GM12865 (cell line): ENCODE measurements around the gene GPR3.

Experiments
- DNase-seq: peaks from one replicate; pipeline ENCODE4 v3.0.0; 2010; ENCODE audit warnings: low read depth
- H3K4me3 ChIP-seq: 2 replicates; pipeline ENCODE4 v1.5.1; 2011; ENCODE audit warnings: mild to moderate bottlenecking, low read depth, low read length, control low read depth
- TF ChIP-seq, protein P1 (sequence below): IDR thresholded peaks from 2 replicates; pipeline ENCODE4 v1.5.1; 2011; ENCODE audit warnings: low read length, control low read depth, low read depth, inconsistent platforms; ENCODE audit not compliant: insufficient read depth; ENCODE audit errors: missing control alignments

Gene GPR3

DNA sequence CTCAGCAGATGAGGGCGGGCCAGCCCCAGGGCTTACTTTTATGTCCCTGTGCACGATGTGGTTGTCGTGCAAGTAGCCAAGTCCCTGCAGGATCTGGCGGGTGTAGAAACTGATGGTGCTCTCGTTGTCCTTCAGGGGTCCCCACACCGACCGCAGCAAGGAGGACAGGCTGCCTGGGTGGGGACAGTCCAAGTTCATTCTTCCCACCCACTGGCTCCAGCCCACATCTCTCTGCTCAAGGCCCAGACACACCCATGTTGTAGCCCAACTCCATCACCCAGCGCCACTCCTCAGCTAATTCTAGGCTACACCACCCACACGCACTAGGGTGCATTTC lies 32.6 kb upstream of the GPR3 start:
- TF ChIP-seq, protein P1, sequence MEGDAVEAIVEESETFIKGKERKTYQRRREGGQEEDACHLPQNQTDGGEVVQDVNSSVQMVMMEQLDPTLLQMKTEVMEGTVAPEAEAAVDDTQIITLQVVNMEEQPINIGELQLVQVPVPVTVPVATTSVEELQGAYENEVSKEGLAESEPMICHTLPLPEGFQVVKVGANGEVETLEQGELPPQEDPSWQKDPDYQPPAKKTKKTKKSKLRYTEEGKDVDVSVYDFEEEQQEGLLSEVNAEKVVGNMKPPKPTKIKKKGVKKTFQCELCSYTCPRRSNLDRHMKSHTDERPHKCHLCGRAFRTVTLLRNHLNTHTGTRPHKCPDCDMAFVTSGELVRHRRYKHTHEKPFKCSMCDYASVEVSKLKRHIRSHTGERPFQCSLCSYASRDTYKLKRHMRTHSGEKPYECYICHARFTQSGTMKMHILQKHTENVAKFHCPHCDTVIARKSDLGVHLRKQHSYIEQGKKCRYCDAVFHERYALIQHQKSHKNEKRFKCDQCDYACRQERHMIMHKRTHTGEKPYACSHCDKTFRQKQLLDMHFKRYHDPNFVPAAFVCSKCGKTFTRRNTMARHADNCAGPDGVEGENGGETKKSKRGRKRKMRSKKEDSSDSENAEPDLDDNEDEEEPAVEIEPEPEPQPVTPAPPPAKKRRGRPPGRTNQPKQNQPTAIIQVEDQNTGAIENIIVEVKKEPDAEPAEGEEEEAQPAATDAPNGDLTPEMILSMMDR = no peak
- H3K4me3 ChIP-seq = no peak overlapping the region
- DNase-seq = no peak

GRCh38 chr1:27360159-27361043 lies 32.0 kb upstream of the GPR3 start:
- DNase-seq = peak; percentile 42
- H3K4me3 ChIP-seq = peak overlapping the region; percentile 17; the same call in 1 of the 2 replicates
- TF ChIP-seq, protein P1 = no peak

DNA sequence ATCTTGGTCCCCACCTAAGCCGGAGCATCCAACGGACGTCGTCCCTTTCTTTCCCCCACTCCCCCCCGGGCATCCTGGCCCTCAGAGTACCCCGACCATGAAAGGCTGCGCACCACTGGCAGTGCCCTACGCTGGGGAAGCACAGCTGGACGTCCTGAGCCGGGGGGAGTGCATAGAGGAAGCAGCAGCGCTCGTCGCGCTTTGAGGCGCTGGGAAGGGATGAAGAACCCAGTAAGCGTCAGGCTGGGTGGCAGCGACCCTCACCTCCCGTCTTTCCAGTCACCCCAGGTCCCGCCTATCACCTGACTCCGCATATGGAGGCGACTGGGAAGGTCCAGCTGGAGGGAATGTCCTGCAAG lies 31.4 kb upstream of the GPR3 start:
- H3K4me3 ChIP-seq = no peak overlapping the region
- TF ChIP-seq, protein P1 = no peak
- no peak for DNase-seq

GRCh38 chr1:27361553-27361952 lies 30.9 kb upstream of the GPR3 start:
- no peak overlapping the region for H3K4me3 ChIP-seq
- no peak for DNase-seq
- TF ChIP-seq, protein P1 = no peak

GRCh38 chr1:27363766-27364695 lies 28.4 kb upstream of the GPR3 start:
- TF ChIP-seq, protein P1 = no peak
- no peak for DNase-seq
- no peak overlapping the region for H3K4me3 ChIP-seq

- no peak overlapping the region for H3K4me3 ChIP-seq
- DNase-seq = no peak
- TF ChIP-seq, protein P1 = no peak
These were observed 27.6 kb upstream of the GPR3 start for GRCh38 chr1:27364696-27365371.
